ENCODE measurements around the gene SUGP1.

The SUGP1 gene

GRCh38 chr19:19297759-19298158 is 22.6 kb downstream of the SUGP1 start:
- ChIA-PET POLR2A (no interaction called here), CTCF (no interaction called here)
- TF ChIP-seq CTCF (IDR thresholded peaks at IDR 0.05; ENCODE audit: insufficient read depth, low read length, missing control alignments) = no peak
- no peak for DNase-seq (ENCODE audit: low read depth, low spot score)
- no peak overlapping the region for H3K4me3 ChIP-seq (ENCODE audit: low read depth, low read length)

GRCh38 chr19:19296953-19297689 is 23.2 kb downstream of the SUGP1 start:
- H3K4me3 ChIP-seq (ENCODE audit: low read depth, low read length) = no peak overlapping the region
- DNase-seq (ENCODE audit: low read depth, low spot score) = no peak
- no peak for TF ChIP-seq CTCF (IDR thresholded peaks at IDR 0.05; ENCODE audit: insufficient read depth, low read length, missing control alignments)
- ChIA-PET POLR2A (no interaction called here), CTCF (no interaction called here)

GRCh38 chr19:19294914-19295313 is 25.4 kb downstream of the SUGP1 start:
- ChIA-PET POLR2A (no interaction called here), CTCF (no interaction called here)
- TF ChIP-seq CTCF (IDR thresholded peaks at IDR 0.05; ENCODE audit: insufficient read depth, low read length, missing control alignments) = no peak
- H3K4me3 ChIP-seq (ENCODE audit: low read depth, low read length) = no peak overlapping the region
- no peak for DNase-seq (ENCODE audit: low read depth, low spot score)

- H3K4me3 ChIP-seq (ENCODE audit: low read depth, low read length) = no peak overlapping the region
- ChIA-PET CTCF (no interaction called here), POLR2A (no interaction called here)
- no peak for DNase-seq (ENCODE audit: low read depth, low spot score)
- TF ChIP-seq CTCF (IDR thresholded peaks at IDR 0.05; ENCODE audit: insufficient read depth, low read length, missing control alignments) = no peak
Measured at GRCh38 chr19:19292607-19293006, 27.7 kb downstream of the SUGP1 start.

GRCh38 chr19:19285686-19286085 is 34.6 kb downstream of the SUGP1 start:
- H3K4me3 ChIP-seq (ENCODE audit: low read depth, low read length) = no peak overlapping the region
- POLR2A ChIA-PET = no interaction called here
- no peak for TF ChIP-seq CTCF (IDR thresholded peaks at IDR 0.05; ENCODE audit: insufficient read depth, low read length, missing control alignments)
- CTCF ChIA-PET = interaction anchor here (1.2 to 1.3 kb wide), 2 partner anchors 8 to 9 kb away, joined by 3 read pairs; no protein-coding TSS in a partner anchor
- DNase-seq (ENCODE audit: low read depth, low spot score) = no peak

GRCh38 chr19:19280561-19280960 is 39.7 kb downstream of the SUGP1 start:
- TF ChIP-seq CTCF (IDR thresholded peaks at IDR 0.05; ENCODE audit: insufficient read depth, low read length, missing control alignments) = no peak
- POLR2A ChIA-PET = no interaction called here
- no peak for DNase-seq (ENCODE audit: low read depth, low spot score)
- H3K4me3 ChIP-seq (ENCODE audit: low read depth, low read length) = no peak overlapping the region
- CTCF ChIA-PET = interaction anchor here (1.0 kb wide), 1 partner anchor 55 kb away, joined by 4 read pairs; no protein-coding TSS in a partner anchor

Measured in AG04449 (cell line).